ENCODE results near the gene SLC66A2.

The SLC66A2 gene

DNA sequence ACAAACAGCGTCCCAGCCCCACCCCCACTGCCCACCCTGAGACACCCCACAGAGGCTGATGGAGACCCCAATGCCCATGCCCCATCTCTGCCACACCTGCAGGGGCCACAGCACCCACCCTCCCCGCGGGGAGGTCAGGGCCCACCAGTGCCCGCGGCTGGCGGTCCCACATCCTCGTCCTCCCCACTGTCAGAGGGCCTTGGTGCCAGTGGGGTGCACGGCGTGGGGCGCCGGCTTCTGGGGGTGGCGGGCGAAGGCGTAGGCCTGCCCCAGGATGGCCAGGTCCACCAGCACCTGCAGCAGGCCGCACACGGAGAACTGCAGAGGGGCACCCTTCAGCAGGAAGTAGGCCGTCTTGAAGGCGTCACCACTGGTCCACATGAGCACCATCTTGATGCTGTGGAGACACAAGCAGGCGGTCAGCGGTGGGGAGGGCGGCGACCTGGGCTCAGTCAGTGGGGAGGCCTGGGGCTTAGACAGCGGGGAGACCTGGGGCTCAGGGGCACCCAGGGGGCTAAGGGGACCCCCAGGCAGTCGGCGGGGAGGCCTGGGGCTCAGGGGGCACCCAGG lies 47.6 kb downstream of the SLC66A2 start:
- no peak for TF ChIP-seq JUND (IDR thresholded peaks at IDR 0.05; ENCODE audit: low read depth)
- in situ Hi-C loops (cut with HindIII; ENCODE audit: low pct_unique_long_range_greater_than_20kb, low sequenced_read_pairs), result no loop called here
- no peak for DNase-seq (ENCODE audit: low read depth in 1 of 2, low spot score in 1 of 2)

DNA sequence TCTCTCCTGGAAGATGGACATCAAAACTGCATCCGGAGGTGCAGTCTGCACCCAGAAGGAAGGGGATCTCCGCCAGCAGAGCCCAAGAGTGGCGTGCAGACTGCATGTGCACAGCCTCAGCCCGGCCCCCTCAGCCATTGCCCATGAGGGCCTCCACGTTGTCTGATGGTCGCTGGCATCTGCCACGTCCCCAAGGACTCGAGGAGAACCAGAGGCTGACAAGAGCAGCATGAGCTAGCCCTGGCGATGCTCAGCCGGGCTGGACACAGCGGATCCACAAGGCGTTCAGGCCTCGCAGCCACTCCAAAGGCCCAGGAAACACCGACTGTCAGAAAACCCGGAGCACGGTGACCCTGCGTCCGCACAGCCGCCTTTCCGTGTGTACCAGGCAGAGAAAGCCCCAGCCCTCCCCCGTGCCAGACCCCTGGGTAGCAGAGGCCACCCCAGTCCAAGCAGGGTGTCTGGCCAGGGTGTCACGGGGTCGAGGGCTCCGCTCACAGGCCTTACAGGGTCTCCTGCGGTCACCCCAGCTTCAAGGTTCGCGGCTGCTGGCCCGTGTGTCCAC lies 48.3 kb downstream of the SLC66A2 start:
- in situ Hi-C loops (cut with HindIII; ENCODE audit: low pct_unique_long_range_greater_than_20kb, low sequenced_read_pairs), result no loop called here
- no peak for TF ChIP-seq JUND (IDR thresholded peaks at IDR 0.05; ENCODE audit: low read depth)
- DNase-seq (ENCODE audit: low read depth in 1 of 2, low spot score in 1 of 2), result no peak

DNA sequence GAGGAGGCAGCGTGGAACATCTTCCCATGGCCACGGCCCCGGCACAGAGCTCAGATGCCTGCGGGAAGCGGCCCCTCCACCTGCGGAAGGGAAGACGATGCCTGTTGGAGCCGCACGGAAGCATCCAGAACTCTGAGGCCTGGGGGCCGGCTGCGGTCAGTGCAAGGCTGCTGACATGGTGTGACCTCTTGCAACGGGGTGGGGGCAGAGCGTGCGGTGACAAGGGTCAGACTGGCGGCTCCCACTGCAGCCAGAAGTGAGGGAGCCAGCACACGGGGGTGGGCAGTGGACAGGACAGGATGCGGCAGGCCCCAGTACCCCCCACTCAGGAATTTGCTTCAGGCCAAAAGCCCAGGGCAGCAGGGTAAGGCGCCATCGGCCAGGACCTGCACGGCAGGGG lies 48.8 kb downstream of the SLC66A2 start:
- no peak for TF ChIP-seq JUND (IDR thresholded peaks at IDR 0.05; ENCODE audit: low read depth)
- no peak for DNase-seq (ENCODE audit: low read depth in 1 of 2, low spot score in 1 of 2)
- in situ Hi-C loops (cut with HindIII; ENCODE audit: low pct_unique_long_range_greater_than_20kb, low sequenced_read_pairs), result no loop called here

DNA sequence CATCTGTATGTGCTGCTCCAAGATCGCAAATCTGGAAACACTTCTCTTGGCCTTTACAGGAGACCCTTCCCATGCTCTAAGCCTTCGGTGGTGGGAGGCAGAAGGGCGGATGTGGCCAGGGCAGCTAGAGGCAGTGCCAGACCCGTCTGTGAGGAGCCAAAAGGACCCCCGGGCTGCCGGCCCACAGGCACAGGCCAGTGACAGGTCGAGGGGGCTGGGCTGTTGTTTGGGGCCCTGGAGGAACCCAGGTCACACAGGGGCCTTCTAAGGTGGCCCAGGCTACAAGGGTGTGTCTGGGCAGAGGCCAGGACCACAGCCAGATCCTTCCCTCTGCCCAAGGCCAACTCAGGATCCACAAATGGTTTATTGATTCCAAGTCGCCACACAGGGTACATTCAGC lies 49.4 kb downstream of the SLC66A2 start:
- no peak for TF ChIP-seq JUND (IDR thresholded peaks at IDR 0.05; ENCODE audit: low read depth)
- no peak for DNase-seq (ENCODE audit: low read depth in 1 of 2, low spot score in 1 of 2)
- in situ Hi-C loops (cut with HindIII; ENCODE audit: low pct_unique_long_range_greater_than_20kb, low sequenced_read_pairs), result no loop called here

DNA sequence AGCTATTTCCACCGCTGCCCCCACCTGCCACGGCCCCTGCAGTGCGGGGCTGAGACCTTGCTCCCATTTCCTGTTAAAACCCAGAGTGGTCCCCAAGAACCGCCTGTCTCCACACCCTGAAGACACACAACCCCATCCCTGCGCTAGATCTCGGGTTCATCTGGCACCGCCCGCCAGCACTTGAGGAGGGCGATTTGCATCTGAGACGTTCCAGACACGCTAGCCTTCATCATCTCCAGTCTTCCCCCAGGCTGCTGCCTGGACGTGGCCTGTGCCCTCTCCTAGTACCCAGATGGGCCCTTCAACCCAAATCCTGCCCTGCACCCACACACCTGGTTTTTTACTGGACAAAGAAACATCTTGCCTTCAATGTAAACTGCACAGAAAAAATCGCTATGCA lies 49.8 kb downstream of the SLC66A2 start:
- DNase-seq (ENCODE audit: low read depth in 1 of 2, low spot score in 1 of 2), result no peak
- TF ChIP-seq JUND (IDR thresholded peaks at IDR 0.05; ENCODE audit: low read depth), result no peak
- in situ Hi-C loops (cut with HindIII; ENCODE audit: low pct_unique_long_range_greater_than_20kb, low sequenced_read_pairs), result no loop called here

DNA sequence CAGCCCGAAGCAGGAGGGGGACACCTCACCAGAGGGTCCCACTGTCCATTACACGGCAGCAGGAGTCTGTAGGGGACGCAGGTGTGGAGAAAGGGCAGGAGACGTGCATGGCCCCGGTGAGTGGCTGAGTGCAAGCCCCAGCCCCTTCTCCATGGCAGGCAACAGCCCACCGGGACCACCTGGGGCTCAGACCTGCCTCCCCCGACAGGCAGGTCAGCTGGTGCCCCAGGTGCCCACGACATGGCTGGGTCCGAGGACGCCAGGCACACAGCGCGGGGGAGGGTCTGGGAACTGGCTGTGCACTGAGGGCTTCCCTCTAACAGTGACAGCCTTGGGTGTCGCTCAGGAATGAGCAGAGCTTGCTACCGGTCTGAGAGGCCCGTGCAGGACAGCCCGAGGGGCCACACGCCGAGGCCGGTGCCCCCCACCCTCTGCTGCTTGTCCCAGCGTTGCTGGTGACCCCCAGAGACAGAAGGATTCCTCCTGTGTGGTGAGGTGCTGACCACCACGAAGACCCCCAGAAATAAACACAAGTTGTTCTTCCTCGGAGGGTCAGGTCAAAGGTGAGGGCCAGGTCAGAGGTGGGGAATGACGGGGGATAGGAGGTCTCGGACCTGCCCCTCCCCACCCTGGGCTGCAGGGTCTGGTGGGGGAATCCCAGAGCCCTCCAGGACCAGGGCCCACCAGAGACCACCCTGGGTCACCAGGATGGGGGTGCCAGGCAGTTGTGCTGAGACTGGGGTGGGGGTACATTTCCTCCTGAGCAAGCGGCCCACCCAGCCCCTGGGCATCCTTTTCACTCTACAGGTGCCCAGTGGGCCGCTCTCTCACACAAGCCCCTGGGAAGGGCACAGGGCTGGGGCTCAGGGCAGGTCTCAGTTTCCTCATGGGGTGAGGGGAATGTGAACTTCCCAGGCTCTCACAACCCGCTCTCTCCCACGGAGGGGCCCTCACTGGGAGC lies 50.6 kb downstream of the SLC66A2 start:
- in situ Hi-C loops (cut with HindIII; ENCODE audit: low pct_unique_long_range_greater_than_20kb, low sequenced_read_pairs), result no loop called here
- DNase-seq (ENCODE audit: low read depth in 1 of 2, low spot score in 1 of 2), result no peak
- TF ChIP-seq JUND (IDR thresholded peaks at IDR 0.05; ENCODE audit: low read depth), result no peak

DNA sequence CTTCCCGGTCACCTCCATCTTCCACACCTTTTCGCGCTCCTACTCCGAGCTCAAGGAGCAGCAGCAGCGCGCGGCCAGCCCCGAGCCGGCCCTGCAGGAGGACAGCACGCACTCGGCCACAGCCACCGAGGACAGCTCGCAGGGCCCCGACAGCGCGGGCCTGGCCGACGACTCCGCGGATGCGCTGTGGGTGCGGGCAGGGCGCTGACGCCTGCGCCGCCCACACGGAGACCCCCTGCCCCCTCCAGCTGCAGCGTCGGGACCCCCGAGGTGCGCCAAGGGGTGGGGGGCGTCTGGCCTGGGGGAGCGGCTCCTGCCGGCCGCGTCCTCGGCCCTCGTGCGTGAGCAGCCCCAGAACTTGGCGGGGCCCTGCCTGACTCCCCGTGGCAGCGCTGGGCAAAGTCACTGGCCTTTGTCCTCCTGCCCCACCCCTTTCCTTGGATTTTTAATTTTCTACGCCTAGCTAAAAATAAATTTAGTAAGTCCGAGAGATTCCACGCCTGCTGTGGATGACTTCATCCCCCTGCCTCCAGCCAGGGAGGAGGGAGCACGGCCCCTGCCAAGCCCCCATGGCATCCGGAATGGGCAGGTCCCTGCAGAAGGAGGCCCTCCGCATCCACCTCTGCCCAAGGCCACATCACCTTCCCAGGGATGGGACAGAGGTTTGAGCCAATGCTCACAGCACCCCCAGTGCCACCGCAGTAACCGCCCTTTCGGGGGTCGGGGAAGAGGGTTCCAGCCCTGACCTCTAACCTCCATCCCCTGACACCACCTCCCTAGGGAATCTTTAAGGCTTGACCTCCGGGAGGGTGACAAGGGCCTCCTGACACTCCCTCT lies 51.6 kb downstream of the SLC66A2 start:
- DNase-seq (ENCODE audit: low read depth in 1 of 2, low spot score in 1 of 2), result no peak
- in situ Hi-C loops (cut with HindIII; ENCODE audit: low pct_unique_long_range_greater_than_20kb, low sequenced_read_pairs), result no loop called here
- no peak for TF ChIP-seq JUND (IDR thresholded peaks at IDR 0.05; ENCODE audit: low read depth)

DNA sequence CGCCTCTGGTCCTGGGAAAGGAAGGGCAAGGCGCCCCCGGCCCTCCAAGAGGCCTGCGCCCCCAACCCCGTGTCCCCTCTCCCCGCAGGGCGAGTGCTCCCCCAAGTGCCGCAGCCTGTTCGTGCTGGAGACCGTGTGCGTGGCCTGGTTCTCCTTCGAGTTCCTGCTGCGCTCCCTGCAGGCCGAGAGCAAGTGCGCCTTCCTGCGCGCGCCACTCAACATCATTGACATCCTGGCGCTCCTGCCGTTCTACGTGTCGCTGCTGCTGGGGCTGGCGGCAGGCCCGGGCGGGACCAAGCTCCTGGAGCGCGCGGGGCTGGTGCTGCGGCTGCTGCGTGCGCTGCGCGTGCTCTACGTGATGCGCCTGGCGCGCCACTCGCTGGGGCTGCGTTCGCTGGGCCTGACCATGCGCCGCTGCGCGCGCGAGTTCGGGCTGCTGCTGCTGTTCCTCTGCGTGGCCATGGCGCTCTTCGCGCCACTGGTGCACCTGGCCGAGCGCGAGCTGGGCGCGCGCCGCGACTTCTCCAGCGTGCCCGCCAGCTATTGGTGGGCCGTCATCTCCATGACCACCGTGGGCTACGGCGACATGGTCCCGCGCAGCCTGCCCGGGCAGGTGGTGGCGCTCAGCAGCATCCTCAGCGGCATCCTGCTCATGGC lies 52.4 kb downstream of the SLC66A2 start:
- DNase-seq (ENCODE audit: low read depth in 1 of 2, low spot score in 1 of 2), result no peak
- in situ Hi-C loops (cut with HindIII; ENCODE audit: low pct_unique_long_range_greater_than_20kb, low sequenced_read_pairs), result no loop called here
- no peak for TF ChIP-seq JUND (IDR thresholded peaks at IDR 0.05; ENCODE audit: low read depth)

DNA sequence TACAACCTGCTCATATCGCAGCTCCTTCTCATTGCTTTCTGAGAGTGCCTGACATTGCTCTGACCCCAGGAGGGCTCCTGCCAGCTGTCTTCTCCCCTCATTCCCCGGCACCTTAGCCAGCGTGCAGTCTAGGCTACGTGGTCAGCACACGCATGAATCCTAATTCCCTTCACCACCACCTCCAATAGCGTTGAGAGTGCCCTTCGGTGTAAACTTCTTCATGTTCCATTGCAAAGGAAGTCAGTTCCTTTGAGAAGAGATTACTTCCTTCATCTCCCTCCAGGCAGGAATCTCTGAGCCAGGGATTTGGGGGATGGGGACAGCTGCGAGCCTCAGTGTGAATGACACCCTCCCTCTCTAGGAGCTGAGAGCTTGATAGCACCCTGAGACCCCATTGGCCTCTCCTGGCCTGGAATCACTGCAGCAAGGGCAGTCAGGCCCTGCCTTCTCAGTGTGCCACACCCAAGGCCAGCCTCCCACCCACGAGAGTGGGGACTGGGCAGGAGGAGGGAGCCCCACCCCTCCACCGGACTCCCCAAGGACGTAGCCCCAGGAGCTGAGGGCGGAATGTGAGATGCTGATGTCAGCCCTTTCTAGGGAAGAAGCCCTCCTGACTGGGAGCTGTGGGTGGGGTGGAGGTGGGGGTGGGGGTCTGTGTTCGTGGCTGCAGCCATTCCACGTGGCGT lies 53.4 kb downstream of the SLC66A2 start:
- no peak for DNase-seq (ENCODE audit: low read depth in 1 of 2, low spot score in 1 of 2)
- no peak for TF ChIP-seq JUND (IDR thresholded peaks at IDR 0.05; ENCODE audit: low read depth)
- in situ Hi-C loops (cut with HindIII; ENCODE audit: low pct_unique_long_range_greater_than_20kb, low sequenced_read_pairs), result no loop called here

DNA sequence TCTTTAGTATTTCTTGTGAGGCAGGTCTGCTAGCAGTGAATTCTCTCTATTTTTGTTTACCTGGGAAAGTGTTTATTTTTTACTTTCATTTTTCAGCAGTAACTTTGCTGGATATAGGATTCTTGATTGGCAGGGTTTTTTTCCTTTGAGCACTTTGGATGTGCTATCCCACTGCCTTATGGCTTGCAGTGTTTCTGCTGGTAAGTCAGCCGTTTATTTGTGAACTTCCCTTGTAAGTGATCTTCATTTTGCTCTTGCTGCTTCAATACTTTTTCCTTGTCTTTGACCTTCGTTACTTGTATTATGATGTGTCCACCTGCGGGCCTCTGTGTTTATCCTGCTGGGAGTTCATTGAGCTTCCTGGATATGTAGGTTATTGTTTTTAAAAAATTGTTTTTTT lies 54.7 kb downstream of the SLC66A2 start:
- no peak for TF ChIP-seq JUND (IDR thresholded peaks at IDR 0.05; ENCODE audit: low read depth)
- no peak for DNase-seq (ENCODE audit: low read depth in 1 of 2, low spot score in 1 of 2)
- in situ Hi-C loops (cut with HindIII; ENCODE audit: low pct_unique_long_range_greater_than_20kb, low sequenced_read_pairs), result no loop called here

DNA sequence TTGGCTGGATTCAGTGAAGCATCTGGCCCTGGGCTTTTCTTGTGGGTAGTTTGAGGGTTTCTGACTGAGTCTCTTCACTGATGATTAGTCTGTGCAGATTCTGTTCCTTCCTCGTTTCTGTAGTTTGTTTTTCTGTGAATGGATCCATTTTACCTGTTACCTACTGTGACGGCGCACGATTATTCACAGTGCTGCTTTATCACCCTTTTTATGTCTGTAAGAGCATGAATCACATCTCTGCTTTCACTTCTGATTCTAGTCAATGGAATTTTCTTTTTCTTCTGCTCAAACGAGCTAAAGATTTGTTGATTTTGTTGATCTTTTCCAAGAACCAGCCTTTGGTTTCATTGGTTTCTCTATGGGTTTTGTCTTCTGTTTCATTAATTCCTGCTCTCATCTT lies 60.8 kb downstream of the SLC66A2 start:
- DNase-seq (ENCODE audit: low read depth in 1 of 2, low spot score in 1 of 2), result no peak
- TF ChIP-seq JUND (IDR thresholded peaks at IDR 0.05; ENCODE audit: low read depth), result no peak
- in situ Hi-C loops (cut with HindIII; ENCODE audit: low pct_unique_long_range_greater_than_20kb, low sequenced_read_pairs), result no loop called here
